ENCODE measurements around the gene PPP1R26.

DNA sequence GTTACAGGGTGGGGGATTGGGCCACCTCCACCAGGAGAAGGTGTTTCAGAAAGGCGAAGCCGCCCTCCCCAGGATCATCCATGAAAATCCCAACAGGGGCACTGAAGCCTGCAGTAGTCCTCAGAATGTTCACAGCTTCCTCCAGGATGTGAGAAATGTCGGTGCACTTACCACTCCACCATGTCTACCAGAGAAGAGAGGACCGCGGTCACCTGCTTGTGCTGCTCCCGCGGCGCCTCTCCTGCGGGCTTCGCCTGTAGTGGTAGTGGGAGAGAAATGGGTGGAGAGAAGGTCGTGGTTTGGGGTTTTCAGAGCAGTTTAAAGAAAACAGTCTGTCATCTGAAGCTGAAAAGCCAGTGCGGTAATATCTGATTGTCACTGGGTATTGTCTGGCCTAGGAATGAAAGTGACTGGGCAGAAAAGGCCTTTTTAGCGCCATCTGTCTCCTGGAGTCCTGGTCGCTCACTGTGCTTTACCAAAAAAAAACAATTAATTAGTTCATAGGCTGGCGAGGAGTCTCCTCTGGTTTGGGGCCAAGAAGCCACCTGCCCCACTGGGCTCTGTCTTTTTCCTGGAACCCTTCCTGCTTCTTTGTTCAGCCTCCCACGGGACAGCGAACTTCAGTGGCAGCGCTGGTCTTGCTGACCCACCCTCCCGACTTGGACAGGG, 23.0 kb upstream of the PPP1R26 start:
- TF ChIP-seq, protein P1, sequence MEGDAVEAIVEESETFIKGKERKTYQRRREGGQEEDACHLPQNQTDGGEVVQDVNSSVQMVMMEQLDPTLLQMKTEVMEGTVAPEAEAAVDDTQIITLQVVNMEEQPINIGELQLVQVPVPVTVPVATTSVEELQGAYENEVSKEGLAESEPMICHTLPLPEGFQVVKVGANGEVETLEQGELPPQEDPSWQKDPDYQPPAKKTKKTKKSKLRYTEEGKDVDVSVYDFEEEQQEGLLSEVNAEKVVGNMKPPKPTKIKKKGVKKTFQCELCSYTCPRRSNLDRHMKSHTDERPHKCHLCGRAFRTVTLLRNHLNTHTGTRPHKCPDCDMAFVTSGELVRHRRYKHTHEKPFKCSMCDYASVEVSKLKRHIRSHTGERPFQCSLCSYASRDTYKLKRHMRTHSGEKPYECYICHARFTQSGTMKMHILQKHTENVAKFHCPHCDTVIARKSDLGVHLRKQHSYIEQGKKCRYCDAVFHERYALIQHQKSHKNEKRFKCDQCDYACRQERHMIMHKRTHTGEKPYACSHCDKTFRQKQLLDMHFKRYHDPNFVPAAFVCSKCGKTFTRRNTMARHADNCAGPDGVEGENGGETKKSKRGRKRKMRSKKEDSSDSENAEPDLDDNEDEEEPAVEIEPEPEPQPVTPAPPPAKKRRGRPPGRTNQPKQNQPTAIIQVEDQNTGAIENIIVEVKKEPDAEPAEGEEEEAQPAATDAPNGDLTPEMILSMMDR (IDR thresholded peaks at IDR 0.05): no peak
- no peak for TF ChIP-seq POLR2A (IDR thresholded peaks at IDR 0.05)

Measured in thyroid gland (tissue), 4 donors.